Breast epithelium (tissue), 4 donors: ENCODE data around the gene C6orf58. TPM values are rescaled to one million over a fixed set of nuclear protein-coding genes. Genes with fewer than 3 reads are reported as not detected.

Source experiments
- DNase-seq, 2 donors: peaks; one replicate each; pipeline ENCODE4 v3.0.0-alpha.2; 2019; ENCODE audit warnings: low spot score in 2 of 2
- H3K27ac ChIP-seq, 2 donors: fragments of 200-600 bp; sonication (generic) in 1 of 2; one replicate each; pipeline ENCODE4 v1.5.1; 2016 to 2019; ENCODE audit warnings: mild to moderate bottlenecking in 1 of 2
- H3K27me3 ChIP-seq, 2 donors: fragments of 200-600 bp; sonication (generic) in 1 of 2; one replicate each; pipeline versions ENCODE4 v1.5.1 to v1.6.0; 2017 to 2019; ENCODE audit warnings: control low read depth in 1 of 2, mild to moderate bottlenecking in 1 of 2
- H3K36me3 ChIP-seq: fragments of 200-600 bp; one replicate; pipeline ENCODE4 v1.5.1; 2019
- H3K4me1 ChIP-seq, 2 donors: fragments of 200-600 bp; sonication (generic); one replicate each; pipeline ENCODE4 v1.5.1; 2016 to 2019; ENCODE audit warnings: control low read depth in 1 of 2
- H3K4me3 ChIP-seq, 3 donors: fragments of 200-600 bp; sonication (generic); 1 replicate in 2 of 3; 2 replicates in 1 of 3; pipeline ENCODE4 v1.5.1; 2016 to 2019; ENCODE audit warnings: mild to moderate bottlenecking in 3 of 3, moderate library complexity in 2 of 3
- H3K9me3 ChIP-seq, 2 donors: fragments of 200-600 bp; sonication (generic) in 1 of 2; one replicate each; pipeline ENCODE4 v1.5.1; 2016 to 2019; ENCODE audit warnings: control low read depth in 1 of 2
- CTCF ChIP-seq, 3 donors: fragments of 450-650 bp; IDR thresholded peaks; one replicate each; pipeline ENCODE4 v1.5.1; 2016 to 2017; ENCODE audit warnings: antibody characterized with exemption in 3 of 3, mild to moderate bottlenecking in 3 of 3, moderate library complexity in 3 of 3
- POLR2A ChIP-seq: fragments of 450-650 bp; IDR thresholded peaks from one replicate; pipeline ENCODE4 v1.6.1; 2016; ENCODE audit warnings: antibody characterized with exemption, mild to moderate bottlenecking, moderate library complexity
- POLR2AphosphoS5 ChIP-seq, 3 donors: sonication (generic); formaldehyde crosslinking; IDR thresholded peaks; one replicate each; pipeline ENCODE4 v1.6.1; 2017; ENCODE audit warnings: antibody characterized with exemption in 3 of 3
- intact Hi-C: fragments of 100-400 bp; cut with DNase I; formaldehyde crosslinking; loops from one replicate; pipeline ENCODE4 v1.15.1; 2023; ENCODE audit warnings: low total_unique reads
- total RNA-seq, 3 donors: library from RNA; depleted of rRNA; stranded (reverse); fragments of >200 nt; gene quantifications; one replicate each; pipeline ENCODE4 v1.1.0, GENCODE V29; 2016

Gene C6orf58
- total RNA-seq, 3 donors from 2014 or later = 0.44 to 0.66 TPM; not detected in 1

- Histone ChIP-seq H3K36me3 (no peaks in the 10 kb centered on the region), H3K9me3 (no peaks in the 10 kb centered on the region), H3K27me3 (no peaks in the 10 kb centered on the region), H3K4me1 (no peaks in the 10 kb centered on the region), H3K4me3 (no peak overlapping the region), H3K27ac (no peak overlapping the region)
- no peak for TF ChIP-seq POLR2AphosphoS5 (IDR thresholded peaks at IDR 0.05)
- TF ChIP-seq POLR2A = no peak
- no peak for TF ChIP-seq CTCF (IDR thresholded peaks at IDR 0.05)
- no peak for DNase-seq
- intact Hi-C loops = no loop called here
These were observed 31.7 kb downstream of the C6orf58 start for GRCh38 chr6:127608554-127609270.

- intact Hi-C loops = no loop called here
- no peak for TF ChIP-seq POLR2A
- TF ChIP-seq CTCF (IDR thresholded peaks at IDR 0.05) = no peak
- TF ChIP-seq POLR2AphosphoS5 (IDR thresholded peaks at IDR 0.05) = no peak
- H3K36me3 ChIP-seq = peaks cover 4% of the 10 kb centered on the region
- H3K9me3 ChIP-seq = no peaks in the 10 kb centered on the region
- H3K4me1 ChIP-seq = no peaks in the 10 kb centered on the region
- H3K27me3 ChIP-seq = no peaks in the 10 kb centered on the region
- H3K27ac ChIP-seq = no peak overlapping the region
- DNase-seq = no peak
- H3K4me3 ChIP-seq = no peak overlapping the region
These were observed 41.8 kb downstream of the C6orf58 start for GRCh38 chr6:127618729-127619128.

GRCh38 chr6:127630800-127631199 is 53.8 kb downstream of the C6orf58 start:
- no peaks in the 10 kb centered on the region for H3K9me3 ChIP-seq
- H3K4me3 ChIP-seq = no peak overlapping the region
- no peaks in the 10 kb centered on the region for H3K36me3 ChIP-seq
- H3K27ac ChIP-seq = no peak overlapping the region
- no peaks in the 10 kb centered on the region for H3K27me3 ChIP-seq
- no peaks in the 10 kb centered on the region for H3K4me1 ChIP-seq
- no peak for DNase-seq
- TF ChIP-seq CTCF (IDR thresholded peaks at IDR 0.05) (no peak), POLR2A (no peak), POLR2AphosphoS5 (IDR thresholded peaks at IDR 0.05) (no peak)
- intact Hi-C loops = no loop called here

GRCh38 chr6:127634178-127634577 is 57.2 kb downstream of the C6orf58 start:
- Histone ChIP-seq H3K27me3 (no peaks in the 10 kb centered on the region), H3K27ac (no peak overlapping the region), H3K4me1 (no peaks in the 10 kb centered on the region), H3K36me3 (no peaks in the 10 kb centered on the region), H3K4me3 (no peak overlapping the region), H3K9me3 (no peaks in the 10 kb centered on the region)
- no peak for DNase-seq
- TF ChIP-seq POLR2A (no peak), POLR2AphosphoS5 (IDR thresholded peaks at IDR 0.05) (no peak), CTCF (IDR thresholded peaks at IDR 0.05) (no peak)
- intact Hi-C loops = no loop called here

GRCh38 chr6:127635091-127635490 is 58.1 kb downstream of the C6orf58 start:
- H3K9me3 ChIP-seq = no peaks in the 10 kb centered on the region
- no peaks in the 10 kb centered on the region for H3K4me1 ChIP-seq
- intact Hi-C loops = no loop called here
- TF ChIP-seq CTCF (IDR thresholded peaks at IDR 0.05) (no peak), POLR2A (no peak), POLR2AphosphoS5 (IDR thresholded peaks at IDR 0.05) (no peak)
- no peak overlapping the region for H3K4me3 ChIP-seq
- no peaks in the 10 kb centered on the region for H3K27me3 ChIP-seq
- no peak overlapping the region for H3K27ac ChIP-seq
- no peaks in the 10 kb centered on the region for H3K36me3 ChIP-seq
- no peak for DNase-seq
